ENCODE data around the gene BRI3. TPM values are rescaled to one million over a fixed set of nuclear protein-coding genes. Genes with fewer than 3 reads are reported as not detected.

BRI3 gene
- total RNA-seq, 2 experiments from 2014 or later: 44.9 to 47.6 TPM

DNA sequence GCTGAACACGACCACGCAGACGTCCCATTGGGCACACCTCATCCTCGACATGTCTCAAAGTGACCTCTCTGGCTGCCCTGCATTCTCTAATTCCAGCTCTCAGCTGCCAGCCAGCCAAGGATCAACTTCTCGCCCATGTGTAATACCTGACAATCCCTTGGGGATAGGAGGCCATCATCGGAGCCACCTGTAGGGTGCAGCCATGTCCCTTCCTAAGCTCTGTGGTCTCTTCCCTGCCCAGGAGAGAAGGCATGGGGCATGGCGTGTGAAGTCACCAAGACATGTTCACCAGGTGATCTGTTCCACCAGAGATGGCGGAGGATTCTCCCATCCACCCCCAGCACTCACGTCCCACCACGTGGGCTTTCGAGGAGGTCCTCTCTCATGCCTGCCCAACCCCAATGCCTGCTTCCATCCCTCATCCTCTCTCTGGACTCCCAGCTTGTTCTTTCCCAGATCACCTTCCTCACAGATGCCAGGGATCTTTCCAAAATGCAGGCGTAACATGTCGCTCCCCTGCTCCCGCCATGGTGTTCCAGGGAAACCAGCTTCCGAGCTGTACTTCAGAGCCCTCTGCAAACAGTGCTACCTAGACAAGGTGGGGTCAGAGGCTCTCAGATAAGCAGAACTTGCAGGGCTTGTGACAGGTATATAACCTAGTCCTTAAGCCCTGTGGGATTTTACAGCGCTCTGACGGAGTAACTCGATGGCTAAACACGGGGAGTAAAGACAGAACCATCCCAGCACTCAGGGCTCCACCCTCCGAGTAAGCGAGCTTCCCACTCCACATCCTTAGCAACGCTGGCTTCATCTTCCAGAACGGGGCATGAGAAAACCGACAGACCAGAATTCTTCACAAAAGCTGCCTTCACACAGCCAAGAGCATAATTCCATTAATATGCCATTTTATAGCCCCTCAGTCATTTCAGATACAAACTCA lies 41.1 kb downstream of the BRI3 start:
- Mint-ChIP-seq H3K27ac (no peak overlapping the region), H3K4me3 (no peak overlapping the region), H3K36me3 (ENCODE audit: low read depth) (no peaks in the 10 kb centered on the region), H3K9me3 (no peaks in the 10 kb centered on the region), H3K27me3 (peaks cover 14% of the 10 kb centered on the region), H3K4me1 (ENCODE audit: low read depth) (no peaks in the 10 kb centered on the region)
- intact Hi-C loops (cut with micrococcal nuclease): no loop called here
- ChIA-PET CTCF (no interaction called here), POLR2A (interaction anchor here (0.7 kb wide), 1 partner anchor 453 kb away, joined by 3 read pairs; no protein-coding TSS in a partner anchor)
- ATAC-seq (no peak), DNase-seq (no peak)
- TF ChIP-seq, protein P1, sequence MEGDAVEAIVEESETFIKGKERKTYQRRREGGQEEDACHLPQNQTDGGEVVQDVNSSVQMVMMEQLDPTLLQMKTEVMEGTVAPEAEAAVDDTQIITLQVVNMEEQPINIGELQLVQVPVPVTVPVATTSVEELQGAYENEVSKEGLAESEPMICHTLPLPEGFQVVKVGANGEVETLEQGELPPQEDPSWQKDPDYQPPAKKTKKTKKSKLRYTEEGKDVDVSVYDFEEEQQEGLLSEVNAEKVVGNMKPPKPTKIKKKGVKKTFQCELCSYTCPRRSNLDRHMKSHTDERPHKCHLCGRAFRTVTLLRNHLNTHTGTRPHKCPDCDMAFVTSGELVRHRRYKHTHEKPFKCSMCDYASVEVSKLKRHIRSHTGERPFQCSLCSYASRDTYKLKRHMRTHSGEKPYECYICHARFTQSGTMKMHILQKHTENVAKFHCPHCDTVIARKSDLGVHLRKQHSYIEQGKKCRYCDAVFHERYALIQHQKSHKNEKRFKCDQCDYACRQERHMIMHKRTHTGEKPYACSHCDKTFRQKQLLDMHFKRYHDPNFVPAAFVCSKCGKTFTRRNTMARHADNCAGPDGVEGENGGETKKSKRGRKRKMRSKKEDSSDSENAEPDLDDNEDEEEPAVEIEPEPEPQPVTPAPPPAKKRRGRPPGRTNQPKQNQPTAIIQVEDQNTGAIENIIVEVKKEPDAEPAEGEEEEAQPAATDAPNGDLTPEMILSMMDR (IDR thresholded peaks at IDR 0.05): no peak

DNA sequence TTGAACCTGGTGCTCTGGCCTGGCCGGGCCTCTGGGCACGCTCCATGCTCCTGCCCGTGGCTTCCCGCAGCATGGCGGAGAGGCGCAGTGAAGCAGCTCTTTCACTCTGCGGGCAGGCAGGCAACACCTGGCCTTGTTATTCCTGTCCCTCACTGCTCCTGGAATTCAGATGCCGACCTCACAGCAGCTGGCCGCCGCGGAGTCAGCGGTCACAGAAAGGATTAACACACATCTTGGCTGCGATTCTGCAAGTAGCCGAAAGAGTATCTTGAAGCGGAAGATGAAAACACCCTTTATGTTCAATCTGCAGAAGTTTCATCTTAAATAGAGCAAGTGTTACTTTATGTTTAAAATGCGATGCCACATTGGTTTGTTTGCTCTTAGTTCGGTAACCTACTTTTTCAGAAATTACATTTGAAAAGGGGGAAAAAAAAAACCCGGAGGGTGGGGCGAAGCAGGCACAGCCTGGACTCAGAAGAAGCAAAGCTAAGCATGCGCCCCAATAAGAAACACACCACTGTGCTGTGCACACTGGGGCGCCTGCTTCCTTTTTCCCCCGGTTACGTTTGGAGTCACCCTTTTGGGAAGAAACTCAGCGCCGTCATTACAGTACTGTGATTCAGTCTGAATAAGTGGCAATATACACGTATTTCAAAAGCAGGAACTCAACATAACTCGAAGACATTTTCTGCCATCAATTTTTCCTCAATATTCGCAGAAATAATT lies 42.3 kb downstream of the BRI3 start:
- ATAC-seq (no peak), DNase-seq (no peak)
- ChIA-PET CTCF (no interaction called here), POLR2A (interaction anchor here (0.6 kb wide), 1 partner anchor 1492 kb away, joined by 3 read pairs; no protein-coding TSS in a partner anchor)
- no peaks in the 10 kb centered on the region for H3K9me3 Mint-ChIP-seq
- no peaks in the 10 kb centered on the region for H3K4me1 Mint-ChIP-seq (ENCODE audit: low read depth)
- intact Hi-C loops (cut with micrococcal nuclease): no loop called here
- TF ChIP-seq, protein P1 (IDR thresholded peaks at IDR 0.05): no peak
- H3K27ac Mint-ChIP-seq: no peak overlapping the region
- H3K27me3 Mint-ChIP-seq: peaks cover 14% of the 10 kb centered on the region
- H3K36me3 Mint-ChIP-seq (ENCODE audit: low read depth): no peaks in the 10 kb centered on the region
- no peak overlapping the region for H3K4me3 Mint-ChIP-seq

DNA sequence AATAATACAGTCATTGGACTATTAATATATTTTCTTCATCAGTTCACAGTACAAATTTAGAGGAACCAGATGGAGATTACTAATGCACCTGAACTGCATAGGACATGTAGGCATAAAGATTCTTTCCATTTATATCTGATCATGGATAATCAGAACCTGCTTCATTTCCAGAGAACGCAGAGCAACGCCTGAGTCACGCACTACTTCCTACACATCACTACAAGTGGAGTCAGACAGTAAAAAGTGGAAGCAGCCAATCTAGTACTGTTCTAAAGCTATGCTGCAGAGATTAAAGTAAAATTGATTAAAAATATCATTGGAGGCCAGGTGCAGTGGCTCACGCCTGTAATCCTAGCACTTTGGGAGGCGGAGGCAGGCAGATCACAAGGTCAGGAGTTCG lies 43.3 kb downstream of the BRI3 start:
- Mint-ChIP-seq H3K27ac (no peak overlapping the region), H3K27me3 (peaks cover 14% of the 10 kb centered on the region), H3K36me3 (ENCODE audit: low read depth) (no peaks in the 10 kb centered on the region), H3K9me3 (no peaks in the 10 kb centered on the region), H3K4me1 (ENCODE audit: low read depth) (no peaks in the 10 kb centered on the region), H3K4me3 (no peak overlapping the region)
- intact Hi-C loops (cut with micrococcal nuclease): no loop called here
- ATAC-seq (no peak), DNase-seq (no peak)
- CTCF ChIA-PET: no interaction called here
- POLR2A ChIA-PET: no interaction called here
- TF ChIP-seq, protein P1 (IDR thresholded peaks at IDR 0.05): no peak

DNA sequence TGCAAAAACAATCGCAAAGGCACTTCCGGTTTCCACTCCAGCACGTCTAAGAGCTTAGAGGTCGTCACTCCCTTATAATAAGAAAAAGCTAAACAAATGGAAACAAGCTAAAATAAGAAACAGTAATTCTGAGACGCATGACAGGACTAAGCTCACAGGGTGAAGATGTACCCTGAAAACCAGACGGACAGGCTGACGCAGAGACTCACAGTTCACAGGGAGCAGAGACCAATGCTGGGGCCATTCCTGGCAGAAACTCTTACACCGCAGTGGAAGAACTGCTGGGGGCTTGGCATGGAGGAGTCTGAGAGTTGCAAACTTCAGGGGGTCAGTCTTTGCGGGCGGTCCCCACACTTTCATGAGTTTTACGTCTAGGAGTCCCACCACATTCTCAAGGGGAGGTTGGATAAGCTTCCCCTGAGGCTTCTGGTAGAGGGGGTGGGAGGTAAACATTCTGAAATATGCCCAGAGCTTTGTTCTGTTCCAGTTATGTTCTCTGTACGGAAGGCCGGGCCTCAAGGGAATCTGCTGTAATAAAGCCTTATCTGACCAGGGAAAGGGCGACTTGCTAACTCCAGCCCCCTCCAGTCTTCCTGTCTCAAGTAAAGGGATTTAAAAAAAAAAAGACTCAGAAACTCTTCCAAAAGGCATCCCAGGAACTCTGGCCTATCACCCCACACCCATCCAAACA lies 47.8 kb downstream of the BRI3 start:
- H3K36me3 Mint-ChIP-seq (ENCODE audit: low read depth): no peaks in the 10 kb centered on the region
- DNase-seq (no peak), ATAC-seq (no peak)
- TF ChIP-seq, protein P1 (IDR thresholded peaks at IDR 0.05): no peak
- intact Hi-C loops (cut with micrococcal nuclease): no loop called here
- H3K27ac Mint-ChIP-seq: no peak overlapping the region
- CTCF ChIA-PET: no interaction called here
- POLR2A ChIA-PET: no interaction called here
- no peaks in the 10 kb centered on the region for H3K9me3 Mint-ChIP-seq
- H3K27me3 Mint-ChIP-seq: no peaks in the 10 kb centered on the region
- H3K4me3 Mint-ChIP-seq: no peak overlapping the region
- no peaks in the 10 kb centered on the region for H3K4me1 Mint-ChIP-seq (ENCODE audit: low read depth)

Measured in activated CD8-positive, alpha-beta T cell treated with anti-CD3 and anti-CD28 coated beads for 36 hours (primary cell).